GM21619 (cell line): ENCODE data around the gene ZNF684.
"Not testable (repeated sequence)": the region's sequence is repeated elsewhere in the genome, so short reads cannot be mapped to it uniquely, and the experiment has no call there.

Experiments used
- ATAC-seq: cut with Tn5 transposase; IDR thresholded peaks from one replicate; pipeline ENCODE4 v1.9.1; 2021; ENCODE audit not compliant: unreplicated experiment

The ZNF684 gene

DNA sequence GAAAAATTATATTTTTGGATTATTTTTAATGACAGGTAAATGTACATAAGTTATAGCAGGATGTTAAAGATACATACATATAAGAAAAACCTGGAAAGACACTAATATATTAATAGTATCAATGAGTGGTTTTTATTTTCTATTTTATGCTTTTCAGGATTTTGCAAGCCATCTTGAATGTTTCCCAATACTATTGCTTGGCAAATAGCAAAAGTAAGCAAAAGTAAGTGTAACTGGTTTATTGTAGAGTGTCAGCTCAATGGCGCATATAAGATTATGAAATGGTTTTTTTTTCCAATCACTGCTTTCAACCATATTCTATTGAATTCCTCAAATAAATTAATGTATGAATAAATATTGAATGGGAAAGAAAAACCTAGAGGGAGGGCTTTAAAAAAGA is 36.4 kb downstream of the ZNF684 start:
- ATAC-seq, result no peak

DNA sequence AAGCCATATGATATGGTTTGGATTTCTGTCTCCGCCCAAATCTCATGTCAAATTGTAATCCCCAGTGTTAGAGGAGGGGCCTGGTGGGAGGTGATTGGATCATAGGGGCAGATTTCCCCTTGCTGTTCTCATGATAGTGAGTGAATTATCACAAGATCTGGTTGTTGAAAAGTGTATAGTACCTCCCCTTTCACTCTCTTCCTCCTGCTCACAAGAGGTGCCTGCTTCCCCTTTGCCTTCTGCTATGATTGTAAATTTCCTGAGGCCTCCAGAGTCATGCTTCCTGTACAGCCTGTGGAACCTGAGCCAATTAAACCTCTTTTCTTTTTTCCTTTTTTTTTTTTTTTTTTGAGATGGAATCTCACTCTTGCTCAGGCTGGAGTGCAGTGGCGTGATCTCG is 43.4 kb downstream of the ZNF684 start:
- not testable (repeated sequence) for ATAC-seq

DNA sequence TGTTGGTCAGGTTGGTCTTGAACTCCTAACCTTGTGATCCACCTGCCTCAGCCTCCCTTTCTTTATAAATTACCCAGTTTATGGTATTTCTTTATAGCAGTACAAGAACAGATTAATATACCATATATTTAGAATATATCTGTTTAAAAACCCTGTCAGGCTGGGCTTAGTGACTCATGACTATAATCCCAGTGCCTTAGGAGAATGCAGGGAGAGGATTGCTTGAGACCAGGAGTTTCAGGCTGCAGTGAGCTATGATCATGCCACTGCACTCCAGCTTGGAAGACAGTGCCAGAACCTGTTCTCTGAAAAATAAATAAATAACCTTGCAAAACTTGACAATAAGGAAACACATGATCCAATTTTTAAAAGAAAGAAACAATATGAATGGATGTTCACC is 43.9 kb downstream of the ZNF684 start:
- ATAC-seq, result no peak

DNA sequence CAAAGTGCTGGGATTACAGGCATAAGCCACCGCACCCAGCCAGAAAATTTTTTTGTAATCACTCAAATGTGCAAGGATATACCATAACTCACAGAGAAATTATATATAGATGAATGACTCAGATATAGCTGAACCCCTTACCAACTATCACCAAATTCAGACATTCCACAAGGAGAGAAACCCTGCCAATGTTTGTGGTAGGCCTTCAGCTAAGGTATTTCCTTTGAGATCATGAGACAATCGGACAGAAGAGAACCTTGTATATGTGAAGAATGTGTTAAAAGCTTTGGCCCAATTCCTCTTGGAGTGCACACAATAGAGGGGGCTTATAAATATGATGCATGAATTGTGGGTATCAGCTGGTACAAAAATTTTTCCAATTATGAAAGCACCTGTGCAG is 50.7 kb downstream of the ZNF684 start:
- no peak for ATAC-seq

DNA sequence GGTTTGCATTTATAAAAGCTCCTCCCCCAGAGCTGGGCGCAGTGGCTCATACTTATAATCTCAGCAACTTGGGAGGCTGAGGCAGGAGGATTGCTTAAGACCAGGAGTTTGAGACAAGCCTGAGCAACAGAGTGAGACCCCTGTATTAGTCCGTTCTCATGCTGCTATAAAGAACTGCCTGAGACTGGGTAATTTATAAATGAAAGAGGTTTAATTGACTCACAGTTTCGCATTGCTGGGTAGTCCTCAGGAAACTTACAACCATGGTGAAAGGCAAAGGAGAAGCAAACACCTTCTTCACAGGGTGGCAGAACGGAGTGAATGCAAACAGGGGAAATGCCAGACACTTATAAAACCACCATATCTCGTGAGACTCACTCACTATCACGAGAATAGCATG is 52.5 kb downstream of the ZNF684 start:
- ATAC-seq, result no peak

- no peak for ATAC-seq
These were observed 57.1 kb downstream of the ZNF684 start for GRCh38 chr1:40588586-40588985.

GRCh38 chr1:40592107-40592803 is 60.8 kb downstream of the ZNF684 start:
- ATAC-seq, result no peak

DNA sequence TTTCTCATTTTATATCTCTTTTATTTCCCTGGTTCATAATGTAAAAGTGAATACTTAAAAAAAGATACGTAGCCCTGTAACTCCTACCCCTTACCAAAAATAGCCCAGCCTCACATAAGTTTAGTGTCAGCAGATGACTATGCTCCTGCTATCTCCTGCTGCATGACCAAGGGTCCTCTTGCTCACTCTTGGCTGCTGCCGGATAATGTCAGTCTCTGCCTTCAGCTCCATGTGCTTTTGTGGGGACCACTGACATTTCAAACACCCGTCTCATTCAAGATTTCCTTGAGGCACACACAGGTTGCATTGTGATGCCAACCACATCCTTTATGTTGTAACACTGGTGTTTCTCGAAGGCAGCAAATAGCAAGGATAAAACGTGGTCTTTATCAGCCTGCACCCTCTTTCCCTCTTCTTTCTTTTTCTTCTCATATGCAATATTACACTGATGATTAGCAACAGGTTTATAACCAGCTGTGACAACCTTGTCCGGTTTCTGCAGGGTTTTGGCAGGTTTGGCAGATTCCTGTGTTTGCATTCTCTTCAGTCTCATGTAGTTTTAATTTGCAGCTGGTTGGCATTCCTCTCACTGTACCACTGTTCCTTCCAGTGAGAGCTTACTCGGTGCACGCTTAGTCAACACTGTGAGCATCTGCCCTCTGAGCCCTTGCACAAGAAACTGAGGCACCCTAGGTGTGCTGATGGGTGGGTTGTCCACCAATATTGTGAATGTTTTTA is 62.2 kb downstream of the ZNF684 start:
- no peak for ATAC-seq

DNA sequence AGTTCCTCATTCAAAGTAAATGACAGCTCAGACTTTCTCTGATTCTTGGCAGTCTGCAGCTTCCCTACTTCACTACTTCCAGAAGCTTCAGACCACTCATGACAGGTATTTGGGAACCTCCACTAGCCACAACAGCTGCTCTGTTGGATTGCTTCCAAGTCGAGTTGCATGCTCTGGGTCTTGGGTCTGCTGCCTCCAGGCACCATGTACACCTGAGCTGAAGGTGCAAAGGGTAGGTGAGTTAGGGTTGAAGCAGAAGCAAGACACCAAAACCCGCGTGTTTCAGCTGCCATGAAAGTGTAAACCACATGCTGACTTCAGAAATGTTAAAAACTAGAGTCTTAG is 62.7 kb downstream of the ZNF684 start:
- ATAC-seq, result no peak

DNA sequence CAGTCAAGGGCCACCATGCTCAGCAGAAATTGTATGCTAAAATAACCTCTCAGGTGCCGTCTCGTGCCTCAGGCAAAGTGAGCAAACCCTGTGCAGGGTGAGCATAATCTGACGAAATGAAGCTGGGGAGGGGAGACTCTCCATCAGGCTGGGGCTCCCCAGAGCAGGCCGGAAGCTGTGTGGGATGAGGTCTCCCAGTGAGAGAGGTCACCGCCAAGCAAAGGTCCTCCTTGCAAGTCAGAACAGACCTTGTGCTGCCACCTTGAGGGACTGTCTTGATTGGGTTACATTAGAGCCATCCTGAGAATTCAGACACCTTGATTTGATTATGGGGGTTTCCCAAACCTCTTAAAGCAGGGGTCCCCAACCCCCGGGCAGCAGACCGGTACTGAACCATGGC is 64.2 kb downstream of the ZNF684 start:
- ATAC-seq, result no peak
